Adrenal gland (tissue), 5 donors: ENCODE results near the gene GPR151.

ENCODE experiments used
- CTCF ChIP-seq, 6 experiments: fragments of 450-650 bp in 4 of 6; fragments of 200-600 bp in 2 of 6; sonication (generic) in 1 of 6; IDR thresholded peaks; 1 replicate in 5 of 6; 2 replicates in 1 of 6; pipeline versions ENCODE4 v1.5.1 to v1.8.0; 2016 to 2021; ENCODE audit warnings: antibody characterized with exemption in 6 of 6, mild to moderate bottlenecking in 2 of 6, moderate library complexity in 1 of 6
- POLR2A ChIP-seq, 2 donors: fragments of 450-650 bp; IDR thresholded peaks; one replicate each; pipeline ENCODE4 v1.6.1; 2017; ENCODE audit warnings: antibody characterized with exemption in 2 of 2, mild to moderate bottlenecking in 2 of 2, moderate library complexity in 1 of 2
- donor health status: DM: no; HTN: no; CAD: no.

- no peak for TF ChIP-seq CTCF (IDR thresholded peaks at IDR 0.05)
- TF ChIP-seq POLR2A (IDR thresholded peaks at IDR 0.05), result no peak
Measured at GRCh38 chr5:146490089-146490843, 25.7 kb downstream of the GPR151 start.
